CD4-positive, alpha-beta T cell (primary cell): ENCODE data around the gene XPR1. TPM values are rescaled to one million over a fixed set of nuclear protein-coding genes. Genes with fewer than 3 reads are reported as not detected.

Experiments
- ATAC-seq: fragments of 200-7000 bp; cut with Tn5 transposase; one replicate; pipeline ENCODE4 v1.10.0; 2022; ENCODE audit warnings: mild to moderate bottlenecking; ENCODE audit not compliant: poor library complexity
- CTCF ChIA-PET: fragments of 350-600 bp; sonication (Branson Sonifier 250); formaldehyde crosslinking; loops from one replicate; lab custom pipeline; 2021; ENCODE audit warnings: antibody characterized with exemption, inconsistent platforms; lab: Charles Lee
- POLR2A ChIA-PET: fragments of 350-600 bp; sonication (Branson Sonifier 250); formaldehyde crosslinking; loops from one replicate; lab custom pipeline; 2021; ENCODE audit warnings: antibody characterized with exemption, inconsistent platforms; lab: Charles Lee
- DNase-seq, 14 experiments: peaks; one replicate each; pipeline ENCODE4 v3.0.0-alpha.2; 2013 to 2020; ENCODE audit warnings: mixed read lengths in 2 of 14
- H3K27ac ChIP-seq, 2 donors: one replicate each; pipeline versions ENCODE4 v1.5.1 to v1.7.0; 2013; ENCODE audit warnings: low read length in 2 of 2, low read depth in 1 of 2, mild to moderate bottlenecking in 1 of 2
- H3K27me3 ChIP-seq, 2 experiments: 1 replicate in 1 of 2; 2 replicates in 1 of 2; pipeline versions ENCODE4 v1.6.1 to v1.7.0; 2013; ENCODE audit warnings: low read length in 2 of 2, control low read depth in 1 of 2, mild to moderate bottlenecking in 1 of 2, moderate library complexity in 1 of 2; ENCODE audit not compliant: insufficient read depth in 2 of 2, control insufficient read depth in 1 of 2
- H3K36me3 ChIP-seq: one replicate; pipeline ENCODE4 v1.6.1; 2013; ENCODE audit warnings: low read length, control low read depth; ENCODE audit not compliant: insufficient read depth
- H3K4me1 ChIP-seq: one replicate; pipeline ENCODE4 v1.6.1; 2013; ENCODE audit warnings: low read length, control low read depth; ENCODE audit not compliant: insufficient read depth
- H3K4me3 ChIP-seq: one replicate; pipeline ENCODE4 v1.5.1; 2013; ENCODE audit warnings: mild to moderate bottlenecking, low read length, moderate library complexity
- H3K9me3 ChIP-seq, 2 experiments: 1 replicate in 1 of 2; 2 replicates in 1 of 2; pipeline versions ENCODE4 v1.6.1 to v1.7.0; 2013; ENCODE audit warnings: low read length in 2 of 2, mild to moderate bottlenecking in 2 of 2, control low read depth in 1 of 2, moderate library complexity in 1 of 2; ENCODE audit not compliant: control insufficient read depth in 1 of 2, insufficient read depth in 1 of 2
- H3K27ac Mint-ChIP-seq: one replicate; pipeline ENCODE4 v1.8.0; 2020; ENCODE audit warnings: mixed read lengths
- H3K27me3 Mint-ChIP-seq: one replicate; pipeline ENCODE4 v1.8.0; 2021; ENCODE audit warnings: mixed read lengths
- H3K36me3 Mint-ChIP-seq: one replicate; pipeline ENCODE4 v1.8.0; 2021; ENCODE audit warnings: low read depth, mixed read lengths
- H3K4me1 Mint-ChIP-seq: one replicate; pipeline ENCODE4 v1.8.0; 2021; ENCODE audit warnings: low read depth, mixed read lengths
- H3K4me3 Mint-ChIP-seq: one replicate; pipeline ENCODE4 v1.8.0; 2020; ENCODE audit warnings: mild to moderate bottlenecking, mixed read lengths
- H3K9me3 Mint-ChIP-seq: one replicate; pipeline ENCODE4 v1.8.0; 2020; ENCODE audit warnings: mixed read lengths
- CTCF ChIP-seq: fragments of 200-600 bp; IDR thresholded peaks from one replicate; pipeline ENCODE4 v1.8.0; 2022; ENCODE audit warnings: antibody characterized with exemption, mild to moderate bottlenecking
- intact Hi-C, 2 experiments: fragments of 100-400 bp; cut with DNase I in 1 of 2; cut with micrococcal nuclease in 1 of 2; formaldehyde crosslinking; loops; one replicate each; pipeline versions ENCODE4 v1.15.1 to v1.9.0; 2023 to 2025; cut with DNase I, micrococcal nuclease
- polyA plus RNA-seq, 2 donors: library from polyadenylated mRNA; unstranded; fragments of 120-200 nt; gene quantifications; one replicate each; pipeline ENCODE4 v1.2.1, GENCODE V29; 2013
- total RNA-seq, 174 experiments: library from RNA in 2 of 174; stranded (reverse) in 2 of 174; gene quantifications; one replicate each; pipeline ENCODE4 v1.2.3 and lab custom pipeline; 2021 to 2026

Gene XPR1
- total RNA-seq (10 to 100 TPM; 13.7 TPM), total RNA-seq (lab: John Stamatoyannopoulos, UW) (28.6 to 98.6 (median 53.9) reads per million in 172 experiments)
- 11.3 TPM for polyA plus RNA-seq (2013, experiment 1 of 2)
- 12.0 TPM for polyA plus RNA-seq (2013, experiment 2 of 2)

GRCh38 chr1:180631766-180632325 lies at the start of gene XPR1:
XPR1 (plus strand) TSS chr1:180632022; CDS start chr1:180632202, 180 bp downstream.
- CTCF ChIA-PET: interaction anchor here (0.8 to 1.7 kb wide), 8 partner anchors 9 to 474 kb away, joined by 3 to 10 read pairs (median 3); partner anchors contain the start of gene ACBD6
- H3K36me3 Mint-ChIP-seq: peaks cover 6% of the 10 kb centered on the region
- no peak within 1 kb of the TSS for H3K27ac Mint-ChIP-seq
- DNase-seq: peak; percentile 96 to 100 (median 98)
- peak within 1 kb of the TSS; percentile 81 to 94 for H3K27ac ChIP-seq
- H3K4me1 ChIP-seq: peaks cover 7% of the 10 kb centered on the region
- H3K4me1 Mint-ChIP-seq: peaks cover 17% of the 10 kb centered on the region
- H3K27me3 ChIP-seq: no peaks in the 10 kb centered on the region
- no peaks in the 10 kb centered on the region for H3K27me3 Mint-ChIP-seq
- no peaks in the 10 kb centered on the region for H3K9me3 ChIP-seq
- H3K4me3 ChIP-seq: peak within 1 kb of the TSS; percentile 89
- H3K36me3 ChIP-seq: no peaks in the 10 kb centered on the region
- POLR2A ChIA-PET: interaction anchor here (0.6 to 1.8 kb wide), 5 partner anchors 10 to 233 kb away, joined by 3 to 14 read pairs (median 3); partner anchors contain the start of gene ACBD6
- no peak for TF ChIP-seq CTCF
- peak; percentile 95 for ATAC-seq
- no peaks in the 10 kb centered on the region for H3K9me3 Mint-ChIP-seq
- intact Hi-C loops: loop anchor here (2.0 to 10.0 kb wide), 15 partner anchors 130 to 1953 kb away; partner anchors contain the start of genes ACBD6 (in 2 of the 2), CEP350 (in 1 of the 2), FAM20B (in 1 of the 2) and IER5 (in 1 of the 2)
- H3K4me3 Mint-ChIP-seq: peak within 1 kb of the TSS; percentile 91

- no peak for DNase-seq
- Histone ChIP-seq H3K27me3 (no peaks in the 10 kb centered on the region), H3K9me3 (peaks cover 5 to 14% of the 10 kb centered on the region in 2 experiments), H3K4me1 (no peaks in the 10 kb centered on the region), H3K4me3 (no peak overlapping the region), H3K36me3 (no peaks in the 10 kb centered on the region), H3K27ac (no peak overlapping the region)
- no peak for ATAC-seq
- Mint-ChIP-seq H3K36me3 (no peaks in the 10 kb centered on the region), H3K9me3 (peaks cover 5% of the 10 kb centered on the region), H3K27ac (no peak overlapping the region), H3K27me3 (peaks cover 3% of the 10 kb centered on the region), H3K4me1 (no peaks in the 10 kb centered on the region), H3K4me3 (no peak overlapping the region)
- ChIA-PET CTCF (no interaction called here), POLR2A (interaction anchor here (0.5 kb wide), 1 partner anchor 24 kb away, joined by 3 read pairs; no protein-coding TSS in a partner anchor)
- intact Hi-C loops: no loop called here
- TF ChIP-seq CTCF: no peak
Measured at GRCh38 chr1:180584869-180585268, 47.0 kb upstream of the XPR1 start.

- ChIA-PET CTCF (no interaction called here), POLR2A (no interaction called here)
- Histone ChIP-seq H3K4me1 (no peaks in the 10 kb centered on the region), H3K36me3 (no peaks in the 10 kb centered on the region), H3K27ac (no peak overlapping the region), H3K9me3 (peaks cover 5 to 14% of the 10 kb centered on the region in 2 experiments), H3K4me3 (no peak overlapping the region), H3K27me3 (no peaks in the 10 kb centered on the region)
- DNase-seq (no peak), ATAC-seq (no peak)
- intact Hi-C loops: no loop called here
- H3K4me1 Mint-ChIP-seq: no peaks in the 10 kb centered on the region
- no peak overlapping the region for H3K4me3 Mint-ChIP-seq
- H3K27ac Mint-ChIP-seq: no peak overlapping the region
- TF ChIP-seq CTCF: no peak
- H3K36me3 Mint-ChIP-seq: no peaks in the 10 kb centered on the region
- peaks cover 3% of the 10 kb centered on the region for H3K27me3 Mint-ChIP-seq
- H3K9me3 Mint-ChIP-seq: peaks cover 5% of the 10 kb centered on the region
Measured at GRCh38 chr1:180585994-180586359, 45.8 kb upstream of the XPR1 start.
